CD8-positive, alpha-beta memory T cell (primary cell): Measurements from ENCODE around the gene ANKRD2. TPM values are rescaled to one million over a fixed set of nuclear protein-coding genes. Genes with fewer than 3 reads are reported as not detected.

ENCODE experiments used
- CTCF ChIA-PET: fragments of 350-600 bp; sonication (Branson Sonifier 250); formaldehyde crosslinking; loops from one replicate; lab custom pipeline; 2021; ENCODE audit warnings: antibody characterized with exemption; lab: Charles Lee
- POLR2A ChIA-PET: fragments of 350-600 bp; sonication (Branson Sonifier 250); formaldehyde crosslinking; loops from one replicate; lab custom pipeline; 2021; ENCODE audit warnings: antibody characterized with exemption; lab: Charles Lee
- DNase-seq, 5 donors: peaks; one replicate each; pipeline versions ENCODE4 v3.0.0 to v3.0.0-alpha.2; 2020 to 2022; ENCODE audit warnings: mixed read lengths in 1 of 5
- H3K27ac ChIP-seq: one replicate; pipeline ENCODE4 v1.7.0; 2013; ENCODE audit warnings: low read depth, mild to moderate bottlenecking, low read length, moderate library complexity
- H3K27me3 ChIP-seq: 2 replicates; pipeline ENCODE4 v1.7.0; 2013; ENCODE audit warnings: low read length, mild to moderate bottlenecking; ENCODE audit not compliant: insufficient read depth, poor library complexity, severe bottlenecking
- H3K36me3 ChIP-seq: 2 replicates; pipeline ENCODE4 v1.7.0; 2013; ENCODE audit warnings: mild to moderate bottlenecking, low read length, moderate library complexity; ENCODE audit not compliant: insufficient read depth
- H3K4me1 ChIP-seq: 2 replicates; pipeline ENCODE4 v1.7.0; 2013; ENCODE audit warnings: mild to moderate bottlenecking, low read length, moderate library complexity; ENCODE audit not compliant: insufficient read depth
- H3K4me3 ChIP-seq: 2 replicates; pipeline ENCODE4 v1.7.0; 2013; ENCODE audit warnings: mild to moderate bottlenecking, low read length
- H3K9me3 ChIP-seq: 2 replicates; pipeline ENCODE4 v1.7.0; 2013; ENCODE audit warnings: mild to moderate bottlenecking, low read length
- H3K27ac Mint-ChIP-seq, 8 donors: one replicate each; pipeline ENCODE4 v1.8.0; 2020 to 2021; ENCODE audit warnings: mixed read lengths in 8 of 8, mild to moderate bottlenecking in 6 of 8, inconsistent platforms in 3 of 8, moderate library complexity in 3 of 8
- H3K27me3 Mint-ChIP-seq, 2 donors: one replicate each; pipeline ENCODE4 v1.8.0; 2020 to 2021; ENCODE audit warnings: mixed read lengths in 2 of 2, mild to moderate bottlenecking in 1 of 2, moderate library complexity in 1 of 2
- H3K36me3 Mint-ChIP-seq, 3 donors: one replicate each; pipeline ENCODE4 v1.8.0; 2020 to 2021; ENCODE audit warnings: mixed read lengths in 3 of 3, inconsistent platforms in 1 of 3, mild to moderate bottlenecking in 1 of 3
- H3K4me1 Mint-ChIP-seq, 3 donors: one replicate each; pipeline ENCODE4 v1.8.0; 2020 to 2021; ENCODE audit warnings: mixed read lengths in 3 of 3, inconsistent platforms in 1 of 3, mild to moderate bottlenecking in 1 of 3
- H3K4me3 Mint-ChIP-seq, 7 donors: one replicate each; pipeline ENCODE4 v1.8.0; 2020 to 2021; ENCODE audit warnings: mixed read lengths in 7 of 7, mild to moderate bottlenecking in 6 of 7, moderate library complexity in 4 of 7, inconsistent platforms in 2 of 7
- H3K9me3 Mint-ChIP-seq, 5 donors: one replicate each; pipeline ENCODE4 v1.8.0; 2020 to 2022; ENCODE audit warnings: mixed read lengths in 5 of 5, mild to moderate bottlenecking in 3 of 5, moderate library complexity in 2 of 5, inconsistent platforms in 1 of 5
- polyA plus RNA-seq: library from polyadenylated mRNA; unstranded; fragments of 300-500 nt; fragmentation: Illumina TruSeq; gene quantifications from one replicate; pipeline ENCODE4 v1.2.3, GENCODE V29; 2021
- total RNA-seq, 2 experiments: library from RNA; stranded (reverse); gene quantifications; one replicate each; pipeline ENCODE4 v1.2.3, GENCODE V29; 2021

The ANKRD2 gene
- total and polyA plus RNA-seq, 3 experiments from 2014 or later = not detected

- DNase-seq = no peak
- peaks cover 0 to 5% (median 2%) of the 10 kb centered on the region in 3 donors for H3K4me1 Mint-ChIP-seq
- H3K27ac ChIP-seq = no peak overlapping the region
- no peaks in the 10 kb centered on the region for H3K36me3 Mint-ChIP-seq
- H3K4me3 ChIP-seq = no peak overlapping the region
- no peaks in the 10 kb centered on the region for H3K9me3 ChIP-seq
- no peaks in the 10 kb centered on the region for H3K9me3 Mint-ChIP-seq
- H3K27me3 ChIP-seq = no peaks in the 10 kb centered on the region
- peaks cover 0 to 3% of the 10 kb centered on the region in 2 donors for H3K27me3 Mint-ChIP-seq
- no peaks in the 10 kb centered on the region for H3K36me3 ChIP-seq
- H3K4me1 ChIP-seq = no peaks in the 10 kb centered on the region
- H3K4me3 Mint-ChIP-seq = no peak overlapping the region
- ChIA-PET CTCF (no interaction called here), POLR2A (no interaction called here)
- H3K27ac Mint-ChIP-seq = peak overlapping the region in 1 of 8 donors; percentile 63
Measured at GRCh38 chr10:97587183-97587582, 14.6 kb downstream of the ANKRD2 start.

DNA sequence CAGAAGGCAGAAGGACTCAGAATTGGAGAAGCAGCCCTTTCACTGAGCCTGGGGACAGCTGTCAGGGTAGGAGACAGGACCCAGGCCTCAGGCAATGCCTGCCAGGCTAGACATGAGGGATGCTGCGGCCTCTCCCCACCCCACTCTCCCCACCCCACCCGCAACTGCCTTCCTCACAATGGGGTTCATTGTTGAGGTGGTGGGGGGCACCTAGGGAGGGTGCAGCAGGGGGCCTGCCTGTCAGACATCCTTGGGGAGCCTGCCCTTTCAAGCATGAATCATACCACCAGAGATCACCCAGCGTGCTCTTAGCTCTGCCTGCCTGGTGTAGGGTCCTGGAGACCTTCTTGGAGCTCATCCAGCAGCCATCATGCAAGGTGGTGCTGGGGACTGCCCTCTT, 16.9 kb downstream of the ANKRD2 start, which contains the start of gene C10orf62:
TSS of gene C10orf62 (plus strand) at position 243 of the 400 bp plus-strand sequence. CDS start 177 bp downstream, outside the sequence.
- Mint-ChIP-seq H3K4me3 (peak within 1 kb of the TSS in 2 of 7 donors; percentile 45 to 74), H3K27ac (peak within 1 kb of the TSS in 2 of 8 donors; percentile 53 to 65), H3K36me3 (no peaks in the 10 kb centered on the region), H3K4me1 (peaks cover 0 to 5% (median 2%) of the 10 kb centered on the region in 3 donors), H3K9me3 (no peaks in the 10 kb centered on the region), H3K27me3 (peaks cover 0 to 3% of the 10 kb centered on the region in 2 donors)
- CTCF ChIA-PET = interaction anchor here (2.3 kb wide), 1 partner anchor 18 kb away, joined by 5 read pairs; no protein-coding TSS in a partner anchor
- no peaks in the 10 kb centered on the region for H3K27me3 ChIP-seq
- H3K36me3 ChIP-seq = no peaks in the 10 kb centered on the region
- no peaks in the 10 kb centered on the region for H3K4me1 ChIP-seq
- POLR2A ChIA-PET = no interaction called here
- H3K27ac ChIP-seq = no peak within 1 kb of the TSS
- no peak within 1 kb of the TSS for H3K4me3 ChIP-seq
- no peaks in the 10 kb centered on the region for H3K9me3 ChIP-seq
- DNase-seq = no peak

GRCh38 chr10:97590082-97590747, 17.6 kb downstream of the ANKRD2 start:
- no peaks in the 10 kb centered on the region for H3K9me3 Mint-ChIP-seq
- Histone ChIP-seq H3K36me3 (no peaks in the 10 kb centered on the region), H3K27ac (no peak overlapping the region), H3K4me3 (no peak overlapping the region), H3K9me3 (no peaks in the 10 kb centered on the region), H3K27me3 (no peaks in the 10 kb centered on the region), H3K4me1 (no peaks in the 10 kb centered on the region)
- H3K4me1 Mint-ChIP-seq = peaks cover 0 to 5% (median 2%) of the 10 kb centered on the region in 3 donors
- peak overlapping the region in 1 of 8 donors; percentile 40 for H3K27ac Mint-ChIP-seq
- DNase-seq = no peak
- ChIA-PET POLR2A (no interaction called here), CTCF (interaction anchor here (0.8 to 2.3 kb wide), 2 partner anchors 11 to 19 kb away, joined by 3 to 5 read pairs; no protein-coding TSS in a partner anchor)
- no peaks in the 10 kb centered on the region for H3K36me3 Mint-ChIP-seq
- peaks cover 0 to 3% of the 10 kb centered on the region in 2 donors for H3K27me3 Mint-ChIP-seq
- H3K4me3 Mint-ChIP-seq = peak overlapping the region in 1 of 7 donors; percentile 74

DNA sequence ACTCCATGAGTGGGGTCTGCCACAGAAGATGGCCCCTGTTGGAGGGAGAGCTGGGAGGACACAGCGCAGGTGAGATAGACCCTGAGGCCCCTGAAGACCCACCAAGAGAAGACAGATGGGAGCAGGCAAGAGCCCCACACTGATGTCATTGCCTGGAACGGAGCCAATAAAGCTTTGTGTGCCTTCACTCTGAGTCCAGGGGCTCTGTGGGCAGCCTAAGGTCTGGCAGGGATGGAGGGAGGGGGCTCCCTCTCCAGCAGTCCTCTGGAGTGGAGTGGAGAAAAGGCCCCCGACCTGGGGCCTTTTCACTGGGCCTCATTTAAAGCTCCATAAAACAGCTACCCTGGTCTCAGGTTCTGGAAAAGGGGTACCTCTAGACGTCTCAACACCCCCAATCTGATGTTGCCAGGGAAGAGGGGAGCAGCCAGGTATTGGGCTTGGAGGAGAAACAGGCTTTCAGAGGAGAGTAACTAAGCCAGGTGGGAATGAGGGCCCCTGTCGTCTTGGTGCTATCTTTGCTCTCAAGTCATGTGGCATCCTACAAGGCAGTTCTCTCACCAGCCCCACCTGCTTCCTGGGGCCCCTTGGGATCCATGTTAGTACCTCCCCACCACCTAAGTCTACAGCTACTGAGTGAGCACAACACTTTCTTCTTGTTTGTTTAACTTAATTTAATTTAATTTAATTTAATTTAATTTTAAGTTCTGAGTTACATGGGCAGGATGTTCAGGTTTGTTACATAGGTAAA, 18.3 kb downstream of the ANKRD2 start:
- Mint-ChIP-seq H3K36me3 (no peaks in the 10 kb centered on the region), H3K27ac (peak overlapping the region in 1 of 8 donors; percentile 91), H3K4me1 (peaks cover 0 to 5% (median 2%) of the 10 kb centered on the region in 3 donors), H3K9me3 (no peaks in the 10 kb centered on the region), H3K4me3 (peak overlapping the region in 1 of 7 donors; percentile 18), H3K27me3 (peaks cover 0 to 3% of the 10 kb centered on the region in 2 donors)
- POLR2A ChIA-PET = no interaction called here
- DNase-seq = no peak
- no peaks in the 10 kb centered on the region for H3K36me3 ChIP-seq
- H3K4me3 ChIP-seq = no peak overlapping the region
- no peaks in the 10 kb centered on the region for H3K4me1 ChIP-seq
- H3K9me3 ChIP-seq = no peaks in the 10 kb centered on the region
- no peaks in the 10 kb centered on the region for H3K27me3 ChIP-seq
- no peak overlapping the region for H3K27ac ChIP-seq
- CTCF ChIA-PET = interaction anchor here (0.8 to 2.3 kb wide), 2 partner anchors 10 to 19 kb away, joined by 3 to 5 read pairs; no protein-coding TSS in a partner anchor

GRCh38 chr10:97593421-97593820, 20.8 kb downstream of the ANKRD2 start:
- no peak overlapping the region for H3K27ac Mint-ChIP-seq
- no peaks in the 10 kb centered on the region for H3K36me3 Mint-ChIP-seq
- POLR2A ChIA-PET = no interaction called here

GRCh38 chr10:97596101-97597082, 23.8 kb downstream of the ANKRD2 start:
- DNase-seq = no peak
- Mint-ChIP-seq H3K4me3 (no peak overlapping the region), H3K4me1 (no peaks in the 10 kb centered on the region), H3K27ac (peak overlapping the region in 2 of 8 donors; percentile 35 to 62), H3K9me3 (no peaks in the 10 kb centered on the region), H3K27me3 (peaks cover 0 to 2% of the 10 kb centered on the region in 2 donors), H3K36me3 (no peaks in the 10 kb centered on the region)
- Histone ChIP-seq H3K4me3 (no peak overlapping the region), H3K4me1 (no peaks in the 10 kb centered on the region), H3K27me3 (no peaks in the 10 kb centered on the region), H3K36me3 (no peaks in the 10 kb centered on the region), H3K9me3 (no peaks in the 10 kb centered on the region), H3K27ac (no peak overlapping the region)
- ChIA-PET POLR2A (no interaction called here), CTCF (no interaction called here)

More at GRCh38 chr10:97593421-97593820, 20.8 kb downstream of the ANKRD2 start:
- H3K9me3 Mint-ChIP-seq = no peaks in the 10 kb centered on the region
- H3K4me1 Mint-ChIP-seq = peaks cover 0 to 5% (median 2%) of the 10 kb centered on the region in 3 donors
- no peak overlapping the region for H3K4me3 Mint-ChIP-seq
- CTCF ChIA-PET = no interaction called here
- no peaks in the 10 kb centered on the region for H3K4me1 ChIP-seq
- no peak for DNase-seq
- no peaks in the 10 kb centered on the region for H3K27me3 ChIP-seq
- H3K4me3 ChIP-seq = no peak overlapping the region
- H3K27ac ChIP-seq = no peak overlapping the region
- H3K9me3 ChIP-seq = no peaks in the 10 kb centered on the region
- H3K36me3 ChIP-seq = no peaks in the 10 kb centered on the region
- H3K27me3 Mint-ChIP-seq = peaks cover 0 to 3% of the 10 kb centered on the region in 2 donors

- Mint-ChIP-seq H3K36me3 (no peaks in the 10 kb centered on the region), H3K4me1 (no peaks in the 10 kb centered on the region), H3K27me3 (no peaks in the 10 kb centered on the region), H3K27ac (no peak overlapping the region), H3K4me3 (no peak overlapping the region), H3K9me3 (no peaks in the 10 kb centered on the region)
- no peak for DNase-seq
- H3K36me3 ChIP-seq = no peaks in the 10 kb centered on the region
- H3K4me1 ChIP-seq = no peaks in the 10 kb centered on the region
- ChIA-PET CTCF (interaction anchor here (1.0 kb wide), 1 partner anchor 77 kb away, joined by 3 read pairs; no protein-coding TSS in a partner anchor), POLR2A (no interaction called here)
- no peaks in the 10 kb centered on the region for H3K9me3 ChIP-seq
- no peaks in the 10 kb centered on the region for H3K27me3 ChIP-seq
- H3K4me3 ChIP-seq = no peak overlapping the region
- no peak overlapping the region for H3K27ac ChIP-seq
Measured at GRCh38 chr10:97597778-97598177, 25.2 kb downstream of the ANKRD2 start.
